HEK293 (cell line): ENCODE data around the gene MRPL18.
A peak's percentile ranks its signal among the peaks of the same experiment; 100 is the strongest.

Experiments
- KLF8 ChIP-seq: fragments of 450-650 bp; formaldehyde crosslinking; IDR thresholded peaks from 2 replicates; pipeline ENCODE4 v1.5.1; 2016; ENCODE audit warnings: missing biosample characterization, missing genetic modification characterization
- KLF9 ChIP-seq: fragments of 450-650 bp; formaldehyde crosslinking; IDR thresholded peaks from 2 replicates; pipeline ENCODE4 v1.5.1; 2016; ENCODE audit warnings: missing biosample characterization, missing genetic modification characterization, low read depth
- ZBTB1 ChIP-seq: fragments of 450-650 bp; formaldehyde crosslinking; IDR thresholded peaks from 2 replicates; pipeline ENCODE4 v1.5.1; 2016; ENCODE audit warnings: missing biosample characterization, missing genetic modification characterization
- ZBTB17 ChIP-seq: fragments of 450-650 bp; formaldehyde crosslinking; IDR thresholded peaks from 2 replicates; pipeline ENCODE4 v1.5.1; 2016; ENCODE audit warnings: missing biosample characterization, missing genetic modification characterization
- ZBTB21 ChIP-seq: fragments of 450-650 bp; formaldehyde crosslinking; IDR thresholded peaks from 2 replicates; pipeline ENCODE4 v1.5.1; 2017; ENCODE audit warnings: missing biosample characterization, missing genetic modification characterization
- ZFP37 ChIP-seq: fragments of 450-650 bp; formaldehyde crosslinking; IDR thresholded peaks from 2 replicates; pipeline ENCODE4 v1.5.1; 2016; ENCODE audit warnings: missing biosample characterization, missing genetic modification characterization
- ZNF23 ChIP-seq: fragments of 450-650 bp; formaldehyde crosslinking; IDR thresholded peaks from 2 replicates; pipeline ENCODE4 v1.5.1; 2016; ENCODE audit warnings: missing biosample characterization, missing genetic modification characterization, borderline replicate concordance
- ZNF248 ChIP-seq: fragments of 450-650 bp; formaldehyde crosslinking; IDR thresholded peaks from 2 replicates; pipeline ENCODE4 v1.5.1; 2017; ENCODE audit warnings: missing biosample characterization, missing genetic modification characterization
- ZNF335 ChIP-seq: fragments of 450-650 bp; formaldehyde crosslinking; conservative IDR thresholded peaks from 2 replicates; pipeline ENCODE4 v1.5.1; 2016; ENCODE audit warnings: missing biosample characterization, missing genetic modification characterization
- ZNF416 ChIP-seq: fragments of 450-650 bp; formaldehyde crosslinking; IDR thresholded peaks from 2 replicates; pipeline ENCODE4 v1.5.1; 2016; ENCODE audit warnings: missing biosample characterization, missing genetic modification characterization
- ZNF426 ChIP-seq: fragments of 450-650 bp; formaldehyde crosslinking; IDR thresholded peaks from 2 replicates; pipeline ENCODE4 v1.5.1; 2017; ENCODE audit warnings: missing biosample characterization, missing genetic modification characterization, mild to moderate bottlenecking, inconsistent platforms, moderate library complexity
- TF ChIP-seq, protein P1 (sequence below): fragments of 450-650 bp; formaldehyde crosslinking; conservative IDR thresholded peaks from 2 replicates; pipeline ENCODE4 v1.5.1; 2016; ENCODE audit warnings: low read depth, missing biosample characterization, missing genetic modification characterization
- TF ChIP-seq, protein P2 (sequence below): fragments of 450-650 bp; formaldehyde crosslinking; IDR thresholded peaks from 2 replicates; pipeline ENCODE4 v1.5.1; 2016; ENCODE audit warnings: missing biosample characterization, missing genetic modification characterization
- TF ChIP-seq, protein P3 (sequence below): fragments of 450-650 bp; formaldehyde crosslinking; IDR thresholded peaks from 2 replicates; pipeline ENCODE4 v1.5.1; 2017; ENCODE audit warnings: missing biosample characterization, missing genetic modification characterization
- TF ChIP-seq, protein P4 (sequence below): fragments of 450-650 bp; formaldehyde crosslinking; IDR thresholded peaks from 2 replicates; pipeline ENCODE4 v1.5.1; 2016; ENCODE audit warnings: missing biosample characterization, missing genetic modification characterization, borderline replicate concordance
- TF ChIP-seq, protein P5 (sequence below): fragments of 450-650 bp; formaldehyde crosslinking; IDR thresholded peaks from 2 replicates; pipeline ENCODE4 v1.5.1; 2016; ENCODE audit warnings: missing biosample characterization, missing genetic modification characterization
- TF ChIP-seq, protein P6 (sequence below): fragments of 450-650 bp; formaldehyde crosslinking; IDR thresholded peaks from 2 replicates; pipeline ENCODE4 v1.5.1; 2016; ENCODE audit warnings: missing biosample characterization, missing genetic modification characterization
- TF ChIP-seq, protein P7 (sequence below): fragments of 450-650 bp; formaldehyde crosslinking; IDR thresholded peaks from 2 replicates; pipeline ENCODE4 v1.5.1; 2016; ENCODE audit warnings: missing biosample characterization, missing genetic modification characterization

Gene MRPL18

DNA sequence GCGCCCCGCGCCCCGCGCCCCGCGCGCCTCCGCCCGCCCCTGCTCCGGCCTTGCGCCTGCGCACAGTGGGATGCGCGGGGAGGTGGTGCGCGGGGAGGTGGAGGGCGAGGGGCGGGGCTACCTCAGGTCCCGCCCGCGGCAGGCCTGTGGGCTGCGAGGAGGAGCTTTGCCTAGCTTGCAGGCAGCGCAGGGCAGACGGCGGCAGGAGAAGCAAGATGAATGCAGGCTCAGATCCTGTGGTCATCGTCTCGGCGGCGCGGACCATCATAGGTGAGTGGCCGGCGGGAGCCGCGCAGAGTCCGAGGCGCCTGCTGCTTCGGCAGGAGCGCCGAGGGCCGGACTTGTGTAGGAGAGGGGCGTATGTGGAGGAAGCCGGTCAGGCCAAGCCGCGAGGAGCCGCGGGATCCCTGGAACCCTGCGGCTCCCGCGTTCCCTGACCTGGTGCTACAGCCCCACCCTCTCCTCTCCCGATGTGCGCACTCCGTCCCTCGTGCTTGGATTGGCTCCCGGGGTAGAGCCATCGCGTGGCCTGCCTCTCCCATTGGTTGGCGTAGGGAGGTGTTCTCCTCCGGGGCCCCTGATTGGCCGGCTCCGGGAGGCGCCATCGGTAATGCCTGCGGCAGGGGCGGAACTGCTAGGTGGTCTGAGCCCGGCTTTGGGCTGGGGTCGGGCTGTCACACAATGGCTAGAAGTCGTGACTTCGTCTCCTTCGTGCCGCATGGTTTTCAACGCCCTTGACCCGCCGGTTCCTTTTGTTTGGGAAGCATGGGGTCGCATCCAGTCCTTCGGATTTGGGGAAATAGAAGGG lies 28.2 kb upstream of the MRPL18 start, which contains the start of gene ACAT2 (continued):
- no peak for TF ChIP-seq ZNF23 (tag by site-specific recombination)
- TF ChIP-seq, protein P1, sequence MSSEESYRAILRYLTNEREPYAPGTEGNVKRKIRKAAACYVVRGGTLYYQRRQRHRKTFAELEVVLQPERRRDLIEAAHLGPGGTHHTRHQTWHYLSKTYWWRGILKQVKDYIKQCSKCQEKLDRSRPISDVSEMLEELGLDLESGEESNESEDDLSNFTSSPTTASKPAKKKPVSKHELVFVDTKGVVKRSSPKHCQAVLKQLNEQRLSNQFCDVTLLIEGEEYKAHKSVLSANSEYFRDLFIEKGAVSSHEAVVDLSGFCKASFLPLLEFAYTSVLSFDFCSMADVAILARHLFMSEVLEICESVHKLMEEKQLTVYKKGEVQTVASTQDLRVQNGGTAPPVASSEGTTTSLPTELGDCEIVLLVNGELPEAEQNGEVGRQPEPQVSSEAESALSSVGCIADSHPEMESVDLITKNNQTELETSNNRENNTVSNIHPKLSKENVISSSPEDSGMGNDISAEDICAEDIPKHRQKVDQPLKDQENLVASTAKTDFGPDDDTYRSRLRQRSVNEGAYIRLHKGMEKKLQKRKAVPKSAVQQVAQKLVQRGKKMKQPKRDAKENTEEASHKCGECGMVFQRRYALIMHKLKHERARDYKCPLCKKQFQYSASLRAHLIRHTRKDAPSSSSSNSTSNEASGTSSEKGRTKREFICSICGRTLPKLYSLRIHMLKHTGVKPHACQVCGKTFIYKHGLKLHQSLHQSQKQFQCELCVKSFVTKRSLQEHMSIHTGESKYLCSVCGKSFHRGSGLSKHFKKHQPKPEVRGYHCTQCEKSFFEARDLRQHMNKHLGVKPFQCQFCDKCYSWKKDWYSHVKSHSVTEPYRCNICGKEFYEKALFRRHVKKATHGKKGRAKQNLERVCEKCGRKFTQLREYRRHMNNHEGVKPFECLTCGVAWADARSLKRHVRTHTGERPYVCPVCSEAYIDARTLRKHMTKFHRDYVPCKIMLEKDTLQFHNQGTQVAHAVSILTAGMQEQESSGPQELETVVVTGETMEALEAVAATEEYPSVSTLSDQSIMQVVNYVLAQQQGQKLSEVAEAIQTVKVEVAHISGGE: no peak
- TF ChIP-seq KLF8 (tag by site-specific recombination): peak; percentile 89
- TF ChIP-seq, protein P2, sequence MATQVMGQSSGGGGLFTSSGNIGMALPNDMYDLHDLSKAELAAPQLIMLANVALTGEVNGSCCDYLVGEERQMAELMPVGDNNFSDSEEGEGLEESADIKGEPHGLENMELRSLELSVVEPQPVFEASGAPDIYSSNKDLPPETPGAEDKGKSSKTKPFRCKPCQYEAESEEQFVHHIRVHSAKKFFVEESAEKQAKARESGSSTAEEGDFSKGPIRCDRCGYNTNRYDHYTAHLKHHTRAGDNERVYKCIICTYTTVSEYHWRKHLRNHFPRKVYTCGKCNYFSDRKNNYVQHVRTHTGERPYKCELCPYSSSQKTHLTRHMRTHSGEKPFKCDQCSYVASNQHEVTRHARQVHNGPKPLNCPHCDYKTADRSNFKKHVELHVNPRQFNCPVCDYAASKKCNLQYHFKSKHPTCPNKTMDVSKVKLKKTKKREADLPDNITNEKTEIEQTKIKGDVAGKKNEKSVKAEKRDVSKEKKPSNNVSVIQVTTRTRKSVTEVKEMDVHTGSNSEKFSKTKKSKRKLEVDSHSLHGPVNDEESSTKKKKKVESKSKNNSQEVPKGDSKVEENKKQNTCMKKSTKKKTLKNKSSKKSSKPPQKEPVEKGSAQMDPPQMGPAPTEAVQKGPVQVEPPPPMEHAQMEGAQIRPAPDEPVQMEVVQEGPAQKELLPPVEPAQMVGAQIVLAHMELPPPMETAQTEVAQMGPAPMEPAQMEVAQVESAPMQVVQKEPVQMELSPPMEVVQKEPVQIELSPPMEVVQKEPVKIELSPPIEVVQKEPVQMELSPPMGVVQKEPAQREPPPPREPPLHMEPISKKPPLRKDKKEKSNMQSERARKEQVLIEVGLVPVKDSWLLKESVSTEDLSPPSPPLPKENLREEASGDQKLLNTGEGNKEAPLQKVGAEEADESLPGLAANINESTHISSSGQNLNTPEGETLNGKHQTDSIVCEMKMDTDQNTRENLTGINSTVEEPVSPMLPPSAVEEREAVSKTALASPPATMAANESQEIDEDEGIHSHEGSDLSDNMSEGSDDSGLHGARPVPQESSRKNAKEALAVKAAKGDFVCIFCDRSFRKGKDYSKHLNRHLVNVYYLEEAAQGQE (tag by site-specific recombination): no peak; the same call in 1 of the 2 replicates
- TF ChIP-seq, protein P3, sequence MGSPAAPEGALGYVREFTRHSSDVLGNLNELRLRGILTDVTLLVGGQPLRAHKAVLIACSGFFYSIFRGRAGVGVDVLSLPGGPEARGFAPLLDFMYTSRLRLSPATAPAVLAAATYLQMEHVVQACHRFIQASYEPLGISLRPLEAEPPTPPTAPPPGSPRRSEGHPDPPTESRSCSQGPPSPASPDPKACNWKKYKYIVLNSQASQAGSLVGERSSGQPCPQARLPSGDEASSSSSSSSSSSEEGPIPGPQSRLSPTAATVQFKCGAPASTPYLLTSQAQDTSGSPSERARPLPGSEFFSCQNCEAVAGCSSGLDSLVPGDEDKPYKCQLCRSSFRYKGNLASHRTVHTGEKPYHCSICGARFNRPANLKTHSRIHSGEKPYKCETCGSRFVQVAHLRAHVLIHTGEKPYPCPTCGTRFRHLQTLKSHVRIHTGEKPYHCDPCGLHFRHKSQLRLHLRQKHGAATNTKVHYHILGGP (tag by site-specific recombination): no peak
- peak; percentile 97 for TF ChIP-seq ZBTB17 (tag by site-specific recombination)
- TF ChIP-seq ZNF335: peak; percentile 98
- TF ChIP-seq, protein P4, sequence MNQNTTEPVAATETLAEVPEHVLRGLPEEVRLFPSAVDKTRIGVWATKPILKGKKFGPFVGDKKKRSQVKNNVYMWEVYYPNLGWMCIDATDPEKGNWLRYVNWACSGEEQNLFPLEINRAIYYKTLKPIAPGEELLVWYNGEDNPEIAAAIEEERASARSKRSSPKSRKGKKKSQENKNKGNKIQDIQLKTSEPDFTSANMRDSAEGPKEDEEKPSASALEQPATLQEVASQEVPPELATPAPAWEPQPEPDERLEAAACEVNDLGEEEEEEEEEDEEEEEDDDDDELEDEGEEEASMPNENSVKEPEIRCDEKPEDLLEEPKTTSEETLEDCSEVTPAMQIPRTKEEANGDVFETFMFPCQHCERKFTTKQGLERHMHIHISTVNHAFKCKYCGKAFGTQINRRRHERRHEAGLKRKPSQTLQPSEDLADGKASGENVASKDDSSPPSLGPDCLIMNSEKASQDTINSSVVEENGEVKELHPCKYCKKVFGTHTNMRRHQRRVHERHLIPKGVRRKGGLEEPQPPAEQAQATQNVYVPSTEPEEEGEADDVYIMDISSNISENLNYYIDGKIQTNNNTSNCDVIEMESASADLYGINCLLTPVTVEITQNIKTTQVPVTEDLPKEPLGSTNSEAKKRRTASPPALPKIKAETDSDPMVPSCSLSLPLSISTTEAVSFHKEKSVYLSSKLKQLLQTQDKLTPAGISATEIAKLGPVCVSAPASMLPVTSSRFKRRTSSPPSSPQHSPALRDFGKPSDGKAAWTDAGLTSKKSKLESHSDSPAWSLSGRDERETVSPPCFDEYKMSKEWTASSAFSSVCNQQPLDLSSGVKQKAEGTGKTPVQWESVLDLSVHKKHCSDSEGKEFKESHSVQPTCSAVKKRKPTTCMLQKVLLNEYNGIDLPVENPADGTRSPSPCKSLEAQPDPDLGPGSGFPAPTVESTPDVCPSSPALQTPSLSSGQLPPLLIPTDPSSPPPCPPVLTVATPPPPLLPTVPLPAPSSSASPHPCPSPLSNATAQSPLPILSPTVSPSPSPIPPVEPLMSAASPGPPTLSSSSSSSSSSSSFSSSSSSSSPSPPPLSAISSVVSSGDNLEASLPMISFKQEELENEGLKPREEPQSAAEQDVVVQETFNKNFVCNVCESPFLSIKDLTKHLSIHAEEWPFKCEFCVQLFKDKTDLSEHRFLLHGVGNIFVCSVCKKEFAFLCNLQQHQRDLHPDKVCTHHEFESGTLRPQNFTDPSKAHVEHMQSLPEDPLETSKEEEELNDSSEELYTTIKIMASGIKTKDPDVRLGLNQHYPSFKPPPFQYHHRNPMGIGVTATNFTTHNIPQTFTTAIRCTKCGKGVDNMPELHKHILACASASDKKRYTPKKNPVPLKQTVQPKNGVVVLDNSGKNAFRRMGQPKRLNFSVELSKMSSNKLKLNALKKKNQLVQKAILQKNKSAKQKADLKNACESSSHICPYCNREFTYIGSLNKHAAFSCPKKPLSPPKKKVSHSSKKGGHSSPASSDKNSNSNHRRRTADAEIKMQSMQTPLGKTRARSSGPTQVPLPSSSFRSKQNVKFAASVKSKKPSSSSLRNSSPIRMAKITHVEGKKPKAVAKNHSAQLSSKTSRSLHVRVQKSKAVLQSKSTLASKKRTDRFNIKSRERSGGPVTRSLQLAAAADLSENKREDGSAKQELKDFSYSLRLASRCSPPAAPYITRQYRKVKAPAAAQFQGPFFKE (tag by site-specific recombination): no peak
- TF ChIP-seq, protein P5, sequence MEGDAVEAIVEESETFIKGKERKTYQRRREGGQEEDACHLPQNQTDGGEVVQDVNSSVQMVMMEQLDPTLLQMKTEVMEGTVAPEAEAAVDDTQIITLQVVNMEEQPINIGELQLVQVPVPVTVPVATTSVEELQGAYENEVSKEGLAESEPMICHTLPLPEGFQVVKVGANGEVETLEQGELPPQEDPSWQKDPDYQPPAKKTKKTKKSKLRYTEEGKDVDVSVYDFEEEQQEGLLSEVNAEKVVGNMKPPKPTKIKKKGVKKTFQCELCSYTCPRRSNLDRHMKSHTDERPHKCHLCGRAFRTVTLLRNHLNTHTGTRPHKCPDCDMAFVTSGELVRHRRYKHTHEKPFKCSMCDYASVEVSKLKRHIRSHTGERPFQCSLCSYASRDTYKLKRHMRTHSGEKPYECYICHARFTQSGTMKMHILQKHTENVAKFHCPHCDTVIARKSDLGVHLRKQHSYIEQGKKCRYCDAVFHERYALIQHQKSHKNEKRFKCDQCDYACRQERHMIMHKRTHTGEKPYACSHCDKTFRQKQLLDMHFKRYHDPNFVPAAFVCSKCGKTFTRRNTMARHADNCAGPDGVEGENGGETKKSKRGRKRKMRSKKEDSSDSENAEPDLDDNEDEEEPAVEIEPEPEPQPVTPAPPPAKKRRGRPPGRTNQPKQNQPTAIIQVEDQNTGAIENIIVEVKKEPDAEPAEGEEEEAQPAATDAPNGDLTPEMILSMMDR: peak; percentile 46; the same call in 1 of the 2 replicates
- TF ChIP-seq, protein P6, sequence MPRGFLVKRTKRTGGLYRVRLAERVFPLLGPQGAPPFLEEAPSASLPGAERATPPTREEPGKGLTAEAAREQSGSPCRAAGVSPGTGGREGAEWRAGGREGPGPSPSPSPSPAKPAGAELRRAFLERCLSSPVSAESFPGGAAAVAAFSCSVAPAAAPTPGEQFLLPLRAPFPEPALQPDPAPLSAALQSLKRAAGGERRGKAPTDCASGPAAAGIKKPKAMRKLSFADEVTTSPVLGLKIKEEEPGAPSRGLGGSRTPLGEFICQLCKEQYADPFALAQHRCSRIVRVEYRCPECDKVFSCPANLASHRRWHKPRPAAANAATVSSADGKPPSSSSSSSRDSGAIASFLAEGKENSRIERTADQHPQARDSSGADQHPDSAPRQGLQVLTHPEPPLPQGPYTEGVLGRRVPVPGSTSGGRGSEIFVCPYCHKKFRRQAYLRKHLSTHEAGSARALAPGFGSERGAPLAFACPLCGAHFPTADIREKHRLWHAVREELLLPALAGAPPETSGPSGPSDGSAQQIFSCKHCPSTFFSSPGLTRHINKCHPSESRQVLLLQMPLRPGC (tag by site-specific recombination): peak; percentile 73
- TF ChIP-seq KLF9 (tag by site-specific recombination): peak; percentile 84
- TF ChIP-seq ZBTB1: no peak
- TF ChIP-seq, protein P7, sequence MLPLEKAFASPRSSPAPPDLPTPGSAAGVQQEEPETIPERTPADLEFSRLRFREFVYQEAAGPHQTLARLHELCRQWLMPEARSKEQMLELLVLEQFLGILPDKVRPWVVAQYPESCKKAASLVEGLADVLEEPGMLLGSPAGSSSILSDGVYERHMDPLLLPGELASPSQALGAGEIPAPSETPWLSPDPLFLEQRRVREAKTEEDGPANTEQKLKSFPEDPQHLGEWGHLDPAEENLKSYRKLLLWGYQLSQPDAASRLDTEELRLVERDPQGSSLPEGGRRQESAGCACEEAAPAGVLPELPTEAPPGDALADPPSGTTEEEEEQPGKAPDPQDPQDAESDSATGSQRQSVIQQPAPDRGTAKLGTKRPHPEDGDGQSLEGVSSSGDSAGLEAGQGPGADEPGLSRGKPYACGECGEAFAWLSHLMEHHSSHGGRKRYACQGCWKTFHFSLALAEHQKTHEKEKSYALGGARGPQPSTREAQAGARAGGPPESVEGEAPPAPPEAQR (tag by site-specific recombination): 0 out of 2 replicates have a peak, but pooled peaks have one; percentile 70
- TF ChIP-seq ZNF426: no peak
- TF ChIP-seq ZNF248 (tag by site-specific recombination): no peak
- TF ChIP-seq ZNF416: no peak
- TF ChIP-seq ZFP37: peak; percentile 77
- peak; percentile 44; the same call in 1 of the 2 replicates for TF ChIP-seq ZBTB21 (tag by site-specific recombination)
